NCI-H524 treated with DMSO at 0.1 percent for 48 hours (cell line): Measurements from ENCODE around the gene FOXM1.

Experiments used
- DNase-seq: peaks from one replicate; lab custom pipeline; 2025; lab: John Stamatoyannopoulos, UW

The FOXM1 gene

DNA sequence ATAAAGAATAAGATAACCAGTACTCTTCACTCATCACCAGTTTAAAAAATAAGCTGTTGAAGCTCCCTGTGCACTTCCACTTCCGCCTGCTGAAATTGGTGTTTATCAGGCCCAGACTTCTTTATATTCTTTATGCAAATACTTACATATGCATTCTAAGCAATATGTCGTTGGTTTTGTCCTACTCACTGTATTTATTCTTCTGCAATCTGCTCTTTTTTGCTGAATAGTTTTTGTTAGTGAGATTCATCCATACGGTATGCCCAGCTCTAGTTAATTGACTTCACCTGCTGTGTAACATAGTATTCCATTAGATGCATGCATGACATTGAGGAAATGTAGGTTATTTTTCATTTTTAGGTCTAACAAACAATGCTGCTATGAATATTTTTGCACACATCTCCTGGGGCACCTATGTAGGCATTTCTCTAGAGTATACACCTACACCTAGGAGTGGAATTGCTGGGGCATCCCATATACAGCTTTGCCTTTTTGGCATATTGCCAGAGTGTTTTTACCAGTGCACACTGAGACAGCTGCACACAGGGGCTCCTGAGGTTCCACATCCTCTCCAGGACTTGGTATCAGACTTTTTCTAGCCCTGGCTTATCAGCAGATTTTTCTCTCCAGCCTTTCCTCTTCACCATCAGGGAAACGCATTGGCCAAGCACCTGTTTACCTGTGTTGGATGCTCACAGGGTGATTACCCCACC lies 41.1 kb downstream of the FOXM1 start:
- no peak for DNase-seq

DNA sequence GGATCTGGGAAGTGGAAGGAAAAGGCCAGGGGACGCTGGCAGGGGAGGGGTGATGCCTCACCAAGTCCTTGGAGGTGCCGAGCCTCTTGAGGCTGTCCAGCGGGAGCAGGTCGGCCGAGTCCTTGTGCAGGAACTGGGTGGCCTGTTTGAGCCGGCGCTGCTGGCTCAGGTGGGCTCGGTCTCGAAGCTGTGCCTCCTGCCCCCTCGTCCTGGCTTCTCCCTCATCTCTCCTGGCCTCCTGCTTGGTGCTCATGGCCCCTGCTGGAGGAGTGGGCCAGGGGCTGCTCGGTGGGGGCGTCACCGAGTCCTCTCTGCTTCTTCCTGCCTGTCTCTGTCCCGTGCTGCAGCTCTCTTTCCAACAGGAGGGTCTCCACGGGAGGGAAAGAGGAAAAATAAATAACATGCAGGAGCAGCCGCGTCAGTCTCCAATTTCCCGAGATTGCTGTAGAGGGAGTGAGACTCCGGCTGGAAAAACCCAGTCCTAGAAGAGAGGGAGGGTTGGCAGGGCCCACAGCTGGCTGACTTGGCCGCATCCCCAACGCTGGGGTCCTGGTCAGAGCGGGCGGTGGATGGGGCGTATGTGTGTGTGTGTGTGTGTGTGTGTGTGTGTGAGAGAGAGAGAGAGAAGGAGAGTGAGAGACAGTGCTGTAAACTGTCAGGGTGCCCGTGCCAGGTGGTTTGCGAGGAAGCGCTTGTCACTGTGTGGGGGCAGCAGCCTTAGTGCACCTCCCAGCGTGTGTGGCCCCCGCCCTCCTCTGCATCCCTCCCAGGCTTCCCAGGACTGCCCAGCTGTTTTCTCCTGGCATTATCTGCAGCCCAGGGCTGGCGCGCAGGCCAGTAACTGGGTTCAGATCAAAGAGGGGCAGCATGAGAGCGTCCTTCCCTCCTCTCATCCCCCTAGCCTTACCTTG lies 42.1 kb downstream of the FOXM1 start, which contains the start of gene NRIP2:
Gene NRIP2 (minus strand): TSS at position 455 of the 911 bp plus-strand sequence. CDS start 52 bp downstream, at position 403.
- DNase-seq: no peak

DNA sequence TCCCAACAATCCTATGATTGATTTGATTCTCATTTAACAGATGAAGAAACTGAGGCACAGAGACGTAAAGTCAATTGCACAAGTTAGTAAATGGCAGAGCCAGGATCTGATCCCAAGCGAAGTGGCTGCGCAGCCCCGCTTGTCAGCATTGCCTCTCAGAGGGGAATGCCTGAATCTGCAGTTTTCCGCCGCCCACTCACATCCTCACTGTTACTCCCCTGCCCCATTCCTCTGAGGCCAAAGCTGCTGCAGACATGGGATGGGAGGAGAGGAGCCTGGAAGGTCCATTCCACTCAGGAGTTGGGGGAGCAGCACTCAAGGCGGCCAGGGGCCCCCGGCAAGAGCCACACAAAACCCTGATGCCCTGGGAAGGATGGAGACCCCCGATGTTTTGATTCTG lies 43.2 kb downstream of the FOXM1 start:
- DNase-seq: no peak

DNA sequence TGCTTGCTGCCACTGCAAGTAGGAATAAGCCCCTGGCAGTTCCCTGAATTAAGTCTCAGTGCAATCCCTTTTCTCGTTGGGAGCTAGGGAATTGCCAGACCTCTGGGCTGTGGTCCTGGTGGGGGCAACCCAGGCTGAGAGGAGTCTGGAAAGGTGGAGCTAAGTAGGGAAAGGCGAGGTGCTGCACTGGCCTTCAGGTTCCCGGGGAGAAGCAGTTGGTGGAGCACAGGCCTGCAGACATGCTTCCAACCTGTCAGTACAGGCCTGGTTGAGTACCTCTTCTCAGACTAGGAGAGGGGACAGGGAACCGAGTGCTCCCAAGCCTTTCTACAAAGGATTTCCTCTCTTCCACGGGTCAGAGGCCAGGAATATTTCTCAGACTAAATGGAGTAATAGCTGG lies 43.6 kb downstream of the FOXM1 start:
- DNase-seq: no peak

DNA sequence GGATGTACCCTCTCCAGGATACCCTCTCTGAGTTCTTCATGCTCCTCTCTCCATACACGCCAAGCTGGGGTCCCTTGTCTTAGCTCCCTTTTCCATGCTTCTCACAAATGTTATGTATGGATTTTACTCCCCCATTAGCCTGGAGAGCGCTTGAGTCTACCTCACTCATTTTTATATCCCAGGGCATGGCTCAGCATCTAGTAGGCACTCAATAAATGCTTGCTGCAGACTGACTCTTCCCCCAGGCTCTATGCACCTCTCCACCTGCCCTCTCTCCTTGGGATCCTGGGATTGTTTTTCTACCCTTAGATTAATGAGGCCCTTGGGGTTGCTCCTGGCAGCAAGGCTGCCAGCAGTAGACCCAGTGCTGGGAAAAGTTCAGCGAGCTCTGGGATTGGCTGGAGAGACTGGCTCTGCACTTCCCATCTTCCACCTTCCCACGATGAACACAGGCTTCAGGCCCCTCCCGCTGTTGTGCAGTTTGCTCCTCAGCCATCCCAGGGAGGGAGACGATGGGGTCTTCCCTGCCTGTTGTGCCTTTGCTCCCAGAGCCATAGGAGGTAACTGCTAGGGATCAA lies 44.3 kb downstream of the FOXM1 start:
- no peak for DNase-seq

DNA sequence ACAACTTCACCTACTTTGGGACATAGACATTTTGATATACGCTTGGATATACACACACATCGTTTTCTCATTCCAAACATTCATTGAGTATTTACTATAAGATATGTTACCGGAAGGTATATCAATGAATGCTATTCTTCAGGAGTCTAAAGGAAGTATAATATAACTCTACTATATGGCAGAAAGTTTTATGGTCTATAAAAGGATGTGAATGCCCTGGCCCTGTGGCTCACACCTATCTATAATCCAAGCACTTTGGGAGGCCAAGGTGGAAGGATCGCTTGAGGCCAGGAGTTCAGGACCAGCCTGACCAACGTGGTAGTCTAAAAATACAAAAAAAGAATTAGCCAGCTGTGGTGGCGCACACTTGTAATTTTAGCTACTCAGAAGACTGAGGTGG lies 47.7 kb downstream of the FOXM1 start:
- DNase-seq: no peak

DNA sequence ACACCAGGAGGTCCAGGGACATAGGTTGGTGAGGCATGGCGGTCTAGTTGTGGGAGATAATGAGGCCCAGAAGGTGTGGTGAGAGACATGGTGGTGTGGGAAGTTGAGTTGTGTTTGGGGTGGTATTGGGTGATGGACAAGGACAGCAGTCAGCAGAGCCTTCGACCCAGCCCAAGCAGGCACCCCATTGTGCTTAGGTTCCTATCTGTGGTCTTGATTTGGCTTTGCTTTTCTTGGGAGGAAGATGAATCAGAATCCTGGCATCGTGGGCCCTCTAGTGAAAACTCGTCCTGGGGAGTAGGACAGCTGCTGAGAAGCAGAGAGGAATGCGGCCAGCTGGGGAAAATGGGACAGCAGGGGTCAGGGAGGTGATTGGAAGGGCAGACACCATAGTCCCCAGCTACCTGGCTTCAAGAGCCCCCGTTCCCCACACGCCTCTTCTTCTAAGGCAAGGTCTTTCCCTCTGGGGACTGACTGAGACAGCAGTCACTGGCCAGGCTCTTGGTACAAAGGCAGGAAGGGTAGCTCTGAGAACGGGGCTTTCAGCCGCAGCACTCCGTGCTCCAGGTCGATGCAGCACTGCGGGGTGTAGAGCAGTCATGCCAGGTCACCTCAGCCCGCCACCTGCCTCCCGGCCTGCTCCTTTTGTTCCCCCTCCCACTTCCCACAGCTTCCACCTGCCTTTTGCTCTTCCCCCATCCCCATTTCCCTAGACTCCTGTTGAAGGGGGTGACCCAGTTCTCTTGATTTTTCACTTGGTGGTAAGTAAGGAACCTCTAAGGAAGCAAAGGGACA lies 50.1 kb downstream of the FOXM1 start:
- no peak for DNase-seq

DNA sequence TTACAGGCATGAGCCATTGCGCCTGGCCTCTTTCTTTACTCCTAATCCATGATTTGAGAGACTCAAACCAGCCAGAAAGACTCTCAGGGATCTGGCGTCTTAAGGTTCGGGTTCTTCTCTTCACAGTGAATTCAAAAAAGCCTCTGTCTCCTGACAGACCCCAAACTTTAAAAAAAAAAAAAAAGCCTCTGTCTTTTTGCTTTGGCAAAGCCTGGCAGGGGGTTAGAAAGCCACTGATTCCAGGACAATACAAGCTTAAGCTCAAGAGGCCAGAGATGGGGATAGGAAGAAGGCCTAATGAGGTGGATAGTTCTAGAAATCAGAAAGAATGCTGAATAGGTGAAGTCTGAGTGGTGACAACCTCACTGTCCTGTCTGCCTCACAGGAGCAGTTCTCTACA lies 50.9 kb downstream of the FOXM1 start:
- DNase-seq: no peak

DNA sequence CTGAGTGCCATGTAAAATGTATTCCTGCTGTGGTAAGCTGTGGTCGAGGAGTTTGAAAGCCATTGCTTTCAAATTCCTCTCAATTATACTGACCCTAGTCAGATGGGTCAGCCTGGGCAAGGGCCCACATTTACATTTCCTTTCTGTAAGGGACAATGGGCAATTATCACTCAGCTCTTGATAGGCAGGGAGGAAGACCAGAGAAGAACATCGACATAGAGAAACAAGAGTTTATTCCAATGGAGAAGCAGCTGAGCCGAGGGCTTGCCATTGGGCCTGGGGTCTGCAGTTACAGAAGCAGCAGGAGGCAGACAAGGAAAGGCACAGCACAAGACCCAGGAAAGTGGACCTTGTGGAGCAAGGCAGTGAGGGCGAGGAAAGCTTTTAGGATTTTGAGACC lies 51.8 kb downstream of the FOXM1 start:
- no peak for DNase-seq

DNA sequence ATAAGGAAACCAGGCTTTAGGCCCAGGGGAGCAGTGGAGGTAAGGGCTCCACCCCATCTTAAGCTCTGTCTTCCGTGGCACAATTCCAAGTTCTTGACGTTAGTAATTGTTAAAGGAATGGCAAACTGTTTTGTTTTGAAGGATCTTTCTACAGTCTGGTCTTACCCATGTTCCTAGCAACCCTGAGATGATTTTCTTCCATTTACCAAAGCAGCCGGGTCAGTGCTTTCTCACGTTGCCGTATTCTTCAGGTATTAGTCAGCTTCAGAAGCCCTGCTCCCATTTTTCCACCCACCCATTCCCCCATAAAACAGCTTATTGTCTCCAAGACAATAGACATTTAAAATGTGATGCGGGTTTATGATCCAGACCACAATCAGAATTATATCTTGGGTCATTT lies 52.4 kb downstream of the FOXM1 start:
- DNase-seq: no peak

DNA sequence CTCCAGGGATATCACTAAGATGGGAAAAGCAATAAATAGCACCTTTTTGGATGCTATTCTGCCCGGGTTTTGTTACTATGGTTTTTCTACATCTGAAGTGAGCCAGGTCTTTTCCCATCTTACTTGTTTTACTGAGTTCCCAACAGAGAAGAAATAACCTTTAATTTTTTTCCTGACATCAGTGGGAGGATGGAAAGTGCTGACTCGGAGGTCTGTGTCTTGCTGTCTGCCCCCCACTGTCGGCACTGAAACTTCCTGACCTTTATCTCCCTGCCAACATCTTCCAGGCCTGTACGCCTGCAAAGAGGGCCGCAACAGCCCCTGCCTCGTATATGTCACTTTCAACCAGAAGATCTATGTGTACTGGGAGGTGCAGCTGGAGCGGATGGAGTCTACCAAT lies 53.5 kb downstream of the FOXM1 start:
- no peak for DNase-seq

DNA sequence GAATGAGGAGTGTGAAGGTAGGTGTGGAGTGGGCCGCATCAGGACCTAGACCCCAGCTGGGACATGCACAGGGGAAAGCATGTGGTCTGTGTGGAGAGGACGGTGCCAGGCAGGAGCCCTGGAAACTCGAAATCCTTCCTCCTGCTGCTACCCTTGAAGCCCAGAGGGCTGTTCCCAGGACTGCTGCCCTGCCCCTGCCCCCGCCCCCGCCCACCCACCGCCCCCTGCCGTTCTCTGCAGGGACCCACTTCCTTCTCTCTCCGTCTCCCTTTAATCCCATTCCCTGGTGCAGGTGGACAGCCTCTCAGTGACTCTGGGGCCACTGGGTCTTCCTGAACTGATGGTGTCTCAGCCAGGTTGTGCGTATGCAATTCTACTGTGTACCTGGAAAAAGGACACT lies 56.5 kb downstream of the FOXM1 start:
- no peak for DNase-seq

DNA sequence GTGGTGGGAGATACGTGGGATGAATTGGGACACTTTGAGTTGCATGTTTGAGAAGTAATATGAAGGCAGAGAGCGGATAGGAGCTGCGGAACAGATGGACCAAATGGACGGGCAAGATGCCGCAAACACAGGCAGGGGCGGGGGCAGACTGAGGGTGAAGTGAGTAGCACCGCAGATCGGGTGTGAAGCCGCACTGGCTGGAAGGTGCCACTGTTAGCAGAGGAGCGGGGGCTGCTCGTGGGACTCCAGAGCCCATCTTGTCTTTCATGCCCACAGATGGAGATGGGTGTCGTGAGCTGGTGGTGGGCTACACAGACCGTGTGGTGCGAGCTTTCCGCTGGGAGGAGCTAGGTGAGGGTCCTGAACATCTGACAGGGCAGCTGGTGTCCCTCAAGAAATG lies 57.2 kb downstream of the FOXM1 start:
- DNase-seq: no peak

DNA sequence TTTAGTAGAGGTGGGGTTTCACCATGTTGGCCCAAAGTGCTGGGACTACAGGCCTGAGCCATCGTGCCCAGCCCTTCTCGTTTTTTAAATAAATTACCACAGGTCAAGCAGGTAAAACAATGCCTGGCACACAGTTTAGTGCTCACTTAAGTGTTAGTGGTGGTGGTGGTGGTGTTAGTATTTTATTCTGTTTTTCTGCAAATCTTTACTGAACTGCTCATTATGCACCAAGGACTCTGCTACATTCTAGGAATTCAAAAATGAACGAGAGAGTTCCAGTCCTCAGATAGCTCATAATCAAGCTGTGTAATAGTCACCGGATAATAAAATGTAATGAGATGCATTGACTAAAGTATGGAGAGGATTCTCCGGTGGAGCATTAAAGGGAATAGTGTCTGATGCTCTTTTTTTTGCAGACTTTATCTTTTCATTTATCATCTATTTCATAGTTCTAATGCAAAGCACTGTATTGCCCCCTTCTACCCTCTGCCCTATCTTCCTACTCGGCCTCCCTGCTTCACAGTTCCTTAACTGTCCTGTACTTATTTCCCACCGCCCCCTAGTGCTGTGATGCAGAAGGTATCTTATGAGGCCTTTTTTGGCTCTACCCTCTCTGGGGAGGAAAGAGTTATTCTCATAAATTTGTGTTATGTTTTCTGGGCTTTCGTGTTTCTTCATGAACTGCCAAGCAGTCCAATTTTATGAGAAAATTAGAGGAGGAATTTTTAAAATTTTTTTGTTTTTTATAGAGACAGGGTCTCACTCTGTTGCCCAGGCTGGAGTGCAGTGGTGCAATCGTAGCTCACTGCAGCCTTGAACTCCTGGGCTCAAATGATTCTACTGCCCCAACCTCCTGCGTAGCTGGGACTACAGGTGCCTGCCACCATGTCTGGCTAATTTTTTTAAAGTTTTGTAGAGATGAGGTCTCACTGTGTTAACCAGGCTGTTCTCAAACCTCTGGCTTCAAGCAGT lies 63.5 kb downstream of the FOXM1 start:
- DNase-seq: peak; percentile 10

DNA sequence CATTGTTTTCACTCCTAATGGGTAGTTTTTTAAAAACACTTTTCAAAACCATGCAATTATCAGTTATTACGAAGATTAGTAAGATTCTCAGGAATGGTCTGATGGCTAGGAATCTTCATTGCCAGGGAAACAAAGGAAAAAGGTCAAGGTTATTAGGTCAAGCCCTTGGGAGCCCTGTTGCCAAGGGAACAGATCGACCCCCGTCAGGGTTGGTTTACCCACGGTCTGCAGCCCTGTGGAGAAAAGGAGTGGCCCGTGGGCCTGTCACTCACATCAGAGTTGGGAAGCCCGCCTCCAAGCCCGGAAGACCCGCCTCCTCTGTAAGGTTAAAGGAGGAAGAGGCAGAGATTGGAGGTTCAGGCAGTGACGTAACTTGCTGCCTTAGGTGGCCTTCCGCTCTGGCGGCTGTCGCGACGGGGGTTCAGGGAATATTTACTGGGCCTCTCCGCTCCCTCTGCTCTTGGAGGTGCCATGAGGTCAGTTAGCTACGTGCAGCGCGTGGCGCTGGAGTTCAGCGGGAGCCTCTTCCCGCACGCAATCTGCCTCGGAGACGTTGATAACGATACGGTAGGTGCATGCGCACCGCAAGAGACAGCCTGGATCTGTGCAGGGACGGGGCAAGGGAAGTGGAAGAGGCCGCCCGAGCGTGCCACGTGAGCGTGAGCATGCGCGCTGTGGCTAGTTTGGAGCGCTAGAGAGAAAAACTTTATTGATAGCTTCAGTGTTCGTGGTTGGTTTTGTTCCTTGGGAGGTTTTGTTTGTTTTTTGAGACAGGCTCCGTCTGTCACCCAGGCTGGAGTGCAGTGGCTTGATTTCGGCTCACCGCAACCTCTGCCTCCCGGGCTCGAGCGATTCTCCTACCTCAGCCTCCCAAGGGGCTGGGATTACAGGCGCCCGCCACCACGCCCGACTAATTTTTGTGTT lies 64.4 kb downstream of the FOXM1 start, which contains the start of gene ITFG2:
Gene ITFG2 (plus strand): TSS at position 379 of the 924 bp plus-strand sequence. CDS start 93 bp downstream, at position 472.
- DNase-seq: peak; percentile 89

DNA sequence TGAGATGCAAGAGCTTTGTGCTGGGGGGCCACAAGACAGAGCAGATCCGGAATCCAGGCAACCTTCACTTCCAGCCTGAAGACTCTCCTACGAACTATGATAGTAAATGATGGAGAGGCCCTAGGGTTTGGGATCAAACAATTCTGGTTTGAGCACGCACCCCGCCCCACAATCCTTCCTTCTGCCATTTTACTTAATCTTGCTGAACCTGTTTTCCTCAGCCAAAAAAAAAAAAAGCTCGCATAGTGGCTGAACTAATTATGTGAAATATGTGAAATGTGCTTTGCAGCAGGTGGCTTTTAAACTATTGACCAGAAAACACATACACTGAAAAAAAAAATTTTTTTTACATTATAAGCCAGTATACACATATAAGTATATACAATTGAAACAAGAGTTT lies 65.2 kb downstream of the FOXM1 start:
- no peak for DNase-seq
